Raji (cell line): ENCODE results near the gene TMEM214.

Source experiments
- POLR2A ChIP-seq: IDR thresholded peaks from 2 replicates; pipeline ENCODE4 v1.6.1; 2011; ENCODE audit warnings: low read depth, low read length, control low read depth; ENCODE audit not compliant: insufficient read depth

The TMEM214 gene

DNA sequence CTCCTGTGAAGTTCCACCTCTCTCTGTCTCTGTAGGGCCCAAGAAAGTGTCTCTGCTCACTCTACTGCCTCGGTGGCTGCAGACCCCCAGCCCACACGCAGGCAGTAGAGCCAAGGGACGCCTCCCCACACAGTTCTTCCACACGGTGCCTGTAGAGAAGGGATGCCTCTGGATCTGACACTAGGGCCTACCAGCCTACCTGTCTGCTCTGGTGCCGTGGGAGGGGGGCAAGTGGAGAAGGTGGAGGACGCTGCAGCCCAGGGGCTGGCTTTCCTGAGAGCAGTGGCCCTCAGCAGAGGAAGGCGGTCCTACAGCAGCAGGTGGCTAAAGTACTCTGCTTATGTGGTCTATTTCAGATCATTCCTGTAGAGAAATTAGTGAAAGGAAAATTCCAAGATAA lies 9.0 kb upstream of the TMEM214 start:
- no peak for TF ChIP-seq POLR2A

DNA sequence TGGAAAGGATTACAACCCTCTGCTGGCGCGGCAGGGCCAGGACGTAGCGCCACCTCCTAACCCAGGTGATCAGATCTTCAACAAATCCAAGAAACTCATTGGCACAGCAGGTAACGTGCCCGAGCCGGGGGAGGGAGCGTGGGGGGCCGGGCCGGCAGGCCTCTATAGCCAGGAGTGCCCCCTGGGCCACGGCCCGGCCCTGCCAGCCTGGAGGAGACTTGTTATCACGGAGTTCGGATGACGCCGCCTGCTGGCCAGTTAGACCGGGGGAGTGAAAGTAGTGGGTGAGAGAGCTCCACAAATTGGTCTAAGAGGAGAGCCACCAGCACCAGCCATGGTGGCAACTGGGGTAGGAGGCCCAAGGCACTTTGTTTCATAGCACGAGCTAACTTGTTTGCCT lies 8.6 kb upstream of the TMEM214 start:
- no peak for TF ChIP-seq POLR2A

- no peak for TF ChIP-seq POLR2A
Measured at GRCh38 chr2:27024812-27025211, 8.0 kb upstream of the TMEM214 start.

- no peak for TF ChIP-seq POLR2A
Measured at GRCh38 chr2:27025281-27025800, 7.4 kb upstream of the TMEM214 start.

DNA sequence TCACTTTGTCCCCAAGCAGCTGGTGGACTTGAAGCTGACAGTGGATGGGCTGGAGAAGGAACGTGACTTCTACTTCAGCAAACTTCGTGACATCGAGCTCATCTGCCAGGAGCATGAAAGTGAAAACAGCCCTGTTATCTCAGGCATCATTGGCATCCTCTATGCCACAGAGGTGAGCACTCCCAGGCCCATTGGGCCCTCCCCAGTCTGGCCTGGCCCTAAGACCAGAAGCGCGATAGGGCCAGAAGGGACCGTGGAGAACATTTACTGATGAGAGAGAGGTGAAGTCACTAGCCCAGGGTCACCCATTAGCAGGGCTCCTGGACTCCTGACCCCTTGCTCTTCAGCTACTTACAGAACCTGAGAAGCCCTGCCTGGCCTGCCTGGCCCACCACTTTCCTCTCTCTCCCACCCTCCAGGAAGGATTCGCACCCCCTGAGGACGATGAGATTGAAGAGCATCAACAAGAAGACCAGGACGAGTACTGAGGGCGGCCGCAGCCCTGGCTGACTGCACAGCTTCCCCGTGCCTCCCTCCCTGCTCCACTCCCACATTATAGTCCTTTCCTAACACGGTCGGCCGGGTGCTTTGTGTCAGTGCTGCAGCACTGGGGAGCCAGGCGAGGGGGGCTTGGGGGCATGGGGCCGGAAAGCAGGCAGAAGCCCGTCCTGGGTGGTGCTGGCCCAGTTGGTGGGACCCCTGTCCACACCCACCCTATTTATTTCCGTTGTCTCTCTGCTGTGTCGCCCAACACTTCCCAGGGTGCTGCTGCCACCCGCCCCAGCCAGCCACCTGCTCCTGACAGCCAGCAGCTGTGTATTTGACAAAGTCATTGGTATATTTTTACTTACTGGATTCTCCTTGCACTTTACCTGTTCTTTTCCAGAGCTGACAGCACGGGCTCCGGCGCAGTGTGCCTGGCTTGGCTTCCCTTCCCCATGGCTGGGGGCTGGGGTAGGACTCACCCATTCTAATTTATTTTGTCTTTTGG lies 6.6 kb upstream of the TMEM214 start:
- TF ChIP-seq POLR2A: no peak

DNA sequence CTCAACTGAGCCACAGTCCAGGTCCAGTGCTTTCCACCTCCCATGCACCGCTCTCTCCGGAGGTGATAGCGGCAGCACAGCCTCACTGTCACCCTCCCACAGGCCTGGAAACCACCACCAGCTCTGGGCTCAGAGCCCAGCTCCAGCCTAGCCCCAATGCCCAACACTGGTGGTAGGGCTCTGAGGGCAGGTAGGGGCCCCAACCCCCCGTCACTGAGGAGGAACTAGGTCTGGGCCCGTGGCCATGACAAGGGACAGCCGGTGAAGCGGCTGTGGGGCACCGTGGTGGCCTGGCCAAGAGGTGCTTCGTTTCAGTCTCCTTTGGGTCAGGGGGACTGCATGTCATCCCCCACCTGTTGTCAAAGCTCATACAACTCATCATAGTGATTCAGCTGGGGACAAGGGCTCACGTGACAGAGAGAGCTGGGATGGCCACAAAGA lies 5.5 kb upstream of the TMEM214 start:
- TF ChIP-seq POLR2A: no peak

- TF ChIP-seq POLR2A: no peak
Measured at GRCh38 chr2:27029051-27029450, 3.7 kb upstream of the TMEM214 start.

- TF ChIP-seq POLR2A: no peak
Measured at GRCh38 chr2:27033253-27033852, 588 bp downstream of the TMEM214 start.

DNA sequence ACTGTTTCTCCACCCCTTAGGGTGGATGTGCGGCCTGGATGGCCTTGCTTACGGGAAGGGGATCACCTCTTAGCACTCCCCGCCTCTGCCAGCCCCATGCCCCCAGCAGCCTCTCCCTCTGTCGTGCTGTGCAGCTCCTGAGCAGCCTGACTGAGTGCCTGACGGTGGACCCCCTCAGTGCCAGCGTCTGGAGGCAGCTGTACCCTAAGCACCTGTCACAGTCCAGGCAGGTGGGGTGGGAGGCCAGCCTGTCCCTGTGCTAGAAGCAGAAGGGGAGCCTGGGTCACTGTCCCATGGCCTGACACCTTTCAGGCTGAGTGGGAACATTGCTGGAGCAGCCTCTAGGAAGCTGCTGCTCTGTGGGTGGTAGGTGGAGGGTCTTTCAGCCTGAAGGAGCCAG lies 5.2 kb downstream of the TMEM214 start:
- TF ChIP-seq POLR2A: no peak

DNA sequence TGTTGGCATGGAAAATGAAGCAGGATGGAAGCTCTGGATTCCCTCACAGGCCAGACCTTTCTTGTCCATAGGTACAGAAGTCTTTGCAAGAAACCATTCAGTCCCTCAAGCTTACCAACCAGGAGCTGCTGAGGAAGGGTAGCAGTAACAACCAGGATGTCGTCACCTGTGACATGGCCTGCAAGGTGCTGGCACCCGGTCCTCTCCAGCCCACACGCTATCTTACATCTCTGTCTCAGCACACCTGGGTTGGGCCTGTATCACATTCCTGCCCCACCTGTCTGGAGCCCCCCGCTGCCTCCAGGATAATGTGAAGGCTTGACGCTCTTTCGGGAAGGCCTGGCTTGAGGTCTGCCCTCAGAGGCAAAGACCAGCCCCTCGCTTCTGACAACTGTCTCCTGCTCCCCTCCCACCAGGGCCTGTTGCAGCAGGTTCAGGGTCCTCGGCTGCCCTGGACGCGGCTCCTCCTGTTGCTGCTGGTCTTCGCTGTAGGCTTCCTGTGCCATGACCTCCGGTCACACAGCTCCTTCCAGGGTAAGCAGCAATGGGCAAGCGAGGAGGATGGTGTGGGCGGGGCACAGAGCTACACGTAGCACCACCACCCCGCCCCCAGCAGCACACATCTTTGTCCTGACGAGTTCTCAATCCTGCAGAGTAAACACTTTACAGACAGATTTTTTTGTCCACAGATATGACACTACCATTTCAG lies 6.0 kb downstream of the TMEM214 start:
- TF ChIP-seq POLR2A: no peak

DNA sequence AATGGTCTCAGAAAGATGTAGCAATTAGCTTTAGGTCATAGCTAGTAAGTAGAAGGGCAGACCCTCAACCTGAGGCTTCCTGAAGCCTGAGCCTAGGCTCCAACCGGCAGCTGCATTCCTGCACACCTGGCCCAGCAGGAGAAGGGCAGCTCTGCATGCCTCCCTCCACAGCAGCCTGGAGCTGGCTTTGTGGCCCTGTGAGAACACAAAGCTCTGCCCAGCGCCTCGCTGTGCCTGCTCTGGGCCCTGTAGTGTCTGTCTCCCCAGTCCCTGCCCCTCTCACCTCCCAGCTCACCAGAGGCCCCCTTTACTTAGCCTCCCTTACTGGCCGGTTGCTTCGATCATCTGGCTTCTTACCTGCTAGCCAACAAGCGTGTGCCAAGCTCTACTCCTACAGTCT lies 6.7 kb downstream of the TMEM214 start:
- no peak for TF ChIP-seq POLR2A

DNA sequence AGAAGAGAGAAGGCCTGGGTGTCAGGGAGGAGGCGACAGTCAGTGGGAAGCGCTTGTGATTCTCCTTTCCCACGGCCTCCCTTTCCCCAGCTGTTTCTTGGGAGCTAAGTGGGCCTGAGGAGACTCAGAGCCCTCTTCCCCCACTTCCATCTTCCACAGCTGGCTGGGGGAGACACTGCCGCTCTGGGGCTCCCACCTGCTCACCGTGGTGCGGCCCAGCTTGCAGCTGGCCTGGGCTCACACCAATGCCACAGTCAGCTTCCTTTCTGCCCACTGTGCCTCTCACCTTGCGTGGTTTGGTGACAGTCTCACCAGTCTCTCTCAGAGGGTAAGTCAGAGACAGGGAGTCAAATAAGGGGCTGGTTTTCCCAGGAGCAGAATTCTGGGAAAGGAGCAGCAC lies 7.1 kb downstream of the TMEM214 start:
- TF ChIP-seq POLR2A: no peak

GRCh38 chr2:27040282-27040681 lies 7.5 kb downstream of the TMEM214 start:
- TF ChIP-seq POLR2A: no peak

DNA sequence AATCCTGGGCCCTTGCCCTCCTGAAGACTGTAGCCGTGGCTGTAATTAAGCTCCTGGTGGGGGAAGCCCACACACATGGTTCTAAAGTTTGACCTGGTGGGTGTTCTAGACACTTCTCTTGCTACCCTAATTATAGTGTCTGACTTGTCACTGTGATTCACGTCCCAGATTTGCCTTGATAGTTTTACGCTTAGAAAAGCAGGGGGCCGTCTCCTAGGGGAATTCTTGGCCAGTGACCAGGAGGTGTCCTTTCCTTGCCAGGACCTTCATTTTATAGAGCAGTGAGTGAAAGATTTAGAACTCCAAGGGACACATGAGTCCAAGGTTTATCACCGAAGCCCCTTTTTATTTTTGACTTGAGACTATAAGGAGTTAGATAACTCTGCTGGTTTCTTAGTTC lies 9.0 kb downstream of the TMEM214 start:
- no peak for TF ChIP-seq POLR2A

DNA sequence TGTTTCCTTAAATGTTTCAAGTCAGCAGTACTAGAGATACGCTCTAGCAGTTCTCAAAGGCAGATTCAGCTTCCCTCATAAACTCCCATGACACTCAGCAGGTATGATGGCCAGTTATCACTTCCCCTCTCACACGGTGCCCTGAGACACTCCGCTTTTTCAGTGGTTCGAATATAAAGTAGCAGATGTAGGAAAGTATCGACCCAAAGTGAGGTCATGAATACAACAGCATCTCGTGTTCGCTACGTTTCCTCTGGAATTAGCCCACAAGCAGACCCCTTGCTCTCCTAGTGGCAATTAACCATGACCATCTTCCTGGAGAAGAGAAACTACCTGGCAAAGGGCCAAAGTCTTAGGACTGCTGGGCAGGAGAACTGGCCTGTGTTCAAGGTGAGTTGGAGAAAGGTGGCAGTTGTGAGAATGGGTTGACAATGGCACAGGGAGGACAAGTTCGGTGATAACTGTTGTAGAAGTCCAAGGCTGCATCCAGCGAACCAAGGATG lies 9.4 kb downstream of the TMEM214 start:
- TF ChIP-seq POLR2A: no peak
